Measurements from ENCODE around the gene PHTF2. TPM values are rescaled to one million over a fixed set of nuclear protein-coding genes. Genes with fewer than 3 reads are reported as not detected.

Gene PHTF2
- total and polyA plus RNA-seq, 4 donors = 5.1 to 37.1 (median 8.7) TPM

GRCh38 chr7:77808517-77808916, 9.9 kb downstream of the PHTF2 start:
- no peak for TF ChIP-seq CTCF (IDR thresholded peaks at IDR 0.05; ENCODE audit: control extremely low read depth, extremely low read depth)
- DNase-seq = no peak
- peaks cover 0 to 4% (median 0%) of the 10 kb centered on the region in 5 donors for H3K4me1 ChIP-seq (ENCODE audit: control insufficient read depth in 5 of 5, insufficient read depth in 5 of 5, low read length in 5 of 5)
- no peaks in the 10 kb centered on the region for H3K36me3 ChIP-seq (ENCODE audit: control insufficient read depth in 4 of 4, insufficient read depth in 4 of 4, low read length in 4 of 4)
- no peak overlapping the region for H3K9ac ChIP-seq (ENCODE audit: insufficient read depth in 1 of 2, low read length in 2 of 2)
- no peak for ATAC-seq (ENCODE audit: insufficient read depth, low FRiP score)
- no peak overlapping the region for H3K4me3 ChIP-seq
- WGBS, 2 donors = 83 to 92% methylated on average over 1 of the region's 1 CpG
- no peaks in the 10 kb centered on the region for H3K27me3 ChIP-seq (ENCODE audit: control insufficient read depth in 3 of 3, insufficient read depth in 3 of 3, low read length in 2 of 3)
- no peak overlapping the region for H3K27ac ChIP-seq (ENCODE audit: low read depth in 1 of 2, low read length in 1 of 2)
- peaks cover 0 to 22% (median under 1%) of the 10 kb centered on the region in 4 donors for H3K9me3 ChIP-seq (ENCODE audit: control insufficient read depth in 4 of 4, insufficient read depth in 3 of 4, low read length in 3 of 4)

GRCh38 chr7:77811516-77812289, 13.1 kb downstream of the PHTF2 start:
- Histone ChIP-seq H3K4me3 (no peak overlapping the region), H3K36me3 (ENCODE audit: control insufficient read depth in 4 of 4, insufficient read depth in 4 of 4, low read length in 4 of 4) (peaks cover 0 to 8% (median 3%) of the 10 kb centered on the region in 4 donors), H3K27ac (ENCODE audit: low read depth in 1 of 2, low read length in 1 of 2) (no peak overlapping the region), H3K27me3 (ENCODE audit: control insufficient read depth in 3 of 3, insufficient read depth in 3 of 3, low read length in 2 of 3) (no peaks in the 10 kb centered on the region), H3K9me3 (ENCODE audit: control insufficient read depth in 4 of 4, insufficient read depth in 3 of 4, low read length in 3 of 4) (peaks cover 0 to 11% (median 0%) of the 10 kb centered on the region in 4 donors), H3K4me1 (ENCODE audit: control insufficient read depth in 5 of 5, insufficient read depth in 5 of 5, low read length in 5 of 5) (peaks cover 0 to 4% (median 0%) of the 10 kb centered on the region in 5 donors), H3K9ac (ENCODE audit: insufficient read depth in 1 of 2, low read length in 2 of 2) (no peak overlapping the region)
- no peak for TF ChIP-seq CTCF (IDR thresholded peaks at IDR 0.05; ENCODE audit: control extremely low read depth, extremely low read depth)
- 88 to 93% methylated on average over 2 of the region's 2 CpGs for whole genome bisulfite sequencing, 2 donors
- ATAC-seq (ENCODE audit: insufficient read depth, low FRiP score) = no peak
- no peak for DNase-seq

- no peak overlapping the region for H3K9ac ChIP-seq (ENCODE audit: insufficient read depth in 1 of 2, low read length in 2 of 2)
- 73 to 80% methylated on average over 1 of the region's 1 CpG for WGBS, 2 donors
- peaks cover 0 to 14% (median 0%) of the 10 kb centered on the region in 4 donors for H3K9me3 ChIP-seq (ENCODE audit: control insufficient read depth in 4 of 4, insufficient read depth in 3 of 4, low read length in 3 of 4)
- H3K27ac ChIP-seq (ENCODE audit: low read depth in 1 of 2, low read length in 1 of 2) = no peak overlapping the region
- ATAC-seq (ENCODE audit: insufficient read depth, low FRiP score) (no peak), DNase-seq (no peak)
- TF ChIP-seq CTCF (IDR thresholded peaks at IDR 0.05; ENCODE audit: control extremely low read depth, extremely low read depth) = no peak
- H3K36me3 ChIP-seq (ENCODE audit: control insufficient read depth in 4 of 4, insufficient read depth in 4 of 4, low read length in 4 of 4) = peaks cover 0 to 13% (median 6%) of the 10 kb centered on the region in 4 donors
- H3K4me3 ChIP-seq = no peak overlapping the region
- H3K27me3 ChIP-seq (ENCODE audit: control insufficient read depth in 3 of 3, insufficient read depth in 3 of 3, low read length in 2 of 3) = no peaks in the 10 kb centered on the region
- peaks cover 0 to 4% (median 0%) of the 10 kb centered on the region in 5 donors for H3K4me1 ChIP-seq (ENCODE audit: control insufficient read depth in 5 of 5, insufficient read depth in 5 of 5, low read length in 5 of 5)
Measured at GRCh38 chr7:77812290-77812685, 13.7 kb downstream of the PHTF2 start.

Data from lung (tissue), 12 donors.